ENCODE data around the gene MT1H. TPM values are rescaled to one million over a fixed set of nuclear protein-coding genes. Genes with fewer than 3 reads are reported as not detected.

The MT1H gene
- total and polyA plus RNA-seq, 2 of the 13 experiments (the other 11 are each of a cell fraction or from before 2014, with no cell fraction given): 0.60 TPM; not detected in 1

DNA sequence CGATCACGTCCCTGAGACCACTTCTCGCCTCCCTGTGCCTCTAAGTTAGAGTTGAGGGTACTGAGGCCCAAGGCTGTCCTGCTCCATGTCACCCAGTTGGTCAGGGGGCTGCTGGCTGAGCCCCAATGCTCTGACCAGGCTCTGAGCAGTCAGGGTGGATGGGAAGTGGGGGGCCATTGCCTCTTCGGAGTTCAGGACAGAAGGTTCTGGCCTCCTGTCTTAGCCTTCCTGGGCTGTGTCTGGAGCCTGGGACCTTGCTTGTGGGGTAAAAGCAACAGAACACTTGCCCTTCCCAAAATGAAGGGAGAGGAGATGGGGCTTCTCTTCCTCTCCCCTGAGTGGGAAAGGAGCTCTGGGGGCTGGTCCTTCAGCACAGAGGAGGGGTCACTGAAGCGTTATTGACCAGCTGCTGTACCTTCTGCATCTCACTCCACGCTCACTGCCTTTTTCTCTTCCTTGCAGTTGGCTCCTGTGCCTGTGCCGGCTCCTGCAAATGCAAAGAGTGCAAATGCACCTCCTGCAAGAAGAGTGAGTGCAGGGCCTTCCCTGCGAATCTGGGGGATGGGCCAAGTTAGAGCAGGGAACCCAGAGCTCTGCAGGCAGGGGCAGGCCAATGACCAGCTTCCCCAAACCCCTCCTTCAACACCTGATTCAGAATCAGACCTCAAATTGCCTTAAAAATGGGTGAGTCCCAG, 13.2 kb downstream of the MT1H start (continued):
- TF ChIP-seq ZNF224 (CRISPR knock-in tag; IDR thresholded peaks at IDR 0.05) (0 out of 2 replicates have a peak, but pooled peaks have one; percentile 46), RBM22 (optimal IDR thresholded peaks at IDR 0.05; ENCODE audit: low read length) (no peak), CBX5 (CRISPR knock-in tag; IDR thresholded peaks at IDR 0.05; ENCODE audit: borderline replicate concordance) (no peak), ZMYM3 (CRISPR knock-in tag; IDR thresholded peaks at IDR 0.05) (no peak), SP2 (CRISPR knock-in tag; IDR thresholded peaks at IDR 0.05) (no peak), ZNF556 (CRISPR knock-in tag; IDR thresholded peaks at IDR 0.05; ENCODE audit: borderline replicate concordance) (0 out of 2 replicates have a peak, but pooled peaks have one; percentile 19), ZNF607 (CRISPR knock-in tag; IDR thresholded peaks at IDR 0.05; ENCODE audit: borderline replicate concordance) (no peak), ZBTB1 (CRISPR knock-in tag; IDR thresholded peaks at IDR 0.05; ENCODE audit: borderline replicate concordance) (no peak), NONO (IDR thresholded peaks at IDR 0.05) (no peak), NONO (CRISPR knock-in tag; conservative IDR thresholded peaks at IDR 0.05) (no peak), KAT7 (CRISPR knock-in tag; IDR thresholded peaks at IDR 0.05; ENCODE audit: borderline replicate concordance) (no peak), MATR3 (CRISPR knock-in tag; IDR thresholded peaks at IDR 0.05) (no peak), ZNF782 (CRISPR knock-in tag; IDR thresholded peaks at IDR 0.05; ENCODE audit: borderline replicate concordance) (0 out of 2 replicates have a peak, but pooled peaks have one; percentile 5), ZMYM4 (CRISPR knock-in tag; IDR thresholded peaks at IDR 0.05) (no peak), THYN1 (CRISPR knock-in tag; IDR thresholded peaks at IDR 0.05; ENCODE audit: borderline replicate concordance, low read depth) (no peak), GABPB1 (CRISPR knock-in tag; IDR thresholded peaks at IDR 0.05) (no peak), PPARG (CRISPR knock-in tag; conservative IDR thresholded peaks at IDR 0.05) (no peak), ZNF501 (CRISPR knock-in tag; IDR thresholded peaks at IDR 0.05) (no peak), KDM5A (IDR thresholded peaks at IDR 0.05; ENCODE audit: borderline replicate concordance, low read length) (no peak), HNF4G (IDR thresholded peaks at IDR 0.05; ENCODE audit: borderline replicate concordance, low read depth, low read length) (no peak), HNF4G (CRISPR knock-in tag; IDR thresholded peaks at IDR 0.05; ENCODE audit: borderline replicate concordance, low read depth) (0 out of 2 replicates have a peak, but pooled peaks have one; percentile 14), GPN1 (CRISPR knock-in tag; IDR thresholded peaks at IDR 0.05; ENCODE audit: borderline replicate concordance) (no peak), ZFP36 (IDR thresholded peaks at IDR 0.05; ENCODE audit: borderline replicate concordance, low read depth, low read length, partially characterized antibody) (no peak)
- TF ChIP-seq, protein P1, sequence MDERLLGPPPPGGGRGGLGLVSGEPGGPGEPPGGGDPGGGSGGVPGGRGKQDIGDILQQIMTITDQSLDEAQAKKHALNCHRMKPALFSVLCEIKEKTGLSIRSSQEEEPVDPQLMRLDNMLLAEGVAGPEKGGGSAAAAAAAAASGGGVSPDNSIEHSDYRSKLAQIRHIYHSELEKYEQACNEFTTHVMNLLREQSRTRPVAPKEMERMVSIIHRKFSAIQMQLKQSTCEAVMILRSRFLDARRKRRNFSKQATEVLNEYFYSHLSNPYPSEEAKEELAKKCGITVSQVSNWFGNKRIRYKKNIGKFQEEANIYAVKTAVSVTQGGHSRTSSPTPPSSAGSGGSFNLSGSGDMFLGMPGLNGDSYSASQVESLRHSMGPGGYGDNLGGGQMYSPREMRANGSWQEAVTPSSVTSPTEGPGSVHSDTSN (CRISPR knock-in tag; IDR thresholded peaks at IDR 0.05): no peak
- TF ChIP-seq, protein P2, sequence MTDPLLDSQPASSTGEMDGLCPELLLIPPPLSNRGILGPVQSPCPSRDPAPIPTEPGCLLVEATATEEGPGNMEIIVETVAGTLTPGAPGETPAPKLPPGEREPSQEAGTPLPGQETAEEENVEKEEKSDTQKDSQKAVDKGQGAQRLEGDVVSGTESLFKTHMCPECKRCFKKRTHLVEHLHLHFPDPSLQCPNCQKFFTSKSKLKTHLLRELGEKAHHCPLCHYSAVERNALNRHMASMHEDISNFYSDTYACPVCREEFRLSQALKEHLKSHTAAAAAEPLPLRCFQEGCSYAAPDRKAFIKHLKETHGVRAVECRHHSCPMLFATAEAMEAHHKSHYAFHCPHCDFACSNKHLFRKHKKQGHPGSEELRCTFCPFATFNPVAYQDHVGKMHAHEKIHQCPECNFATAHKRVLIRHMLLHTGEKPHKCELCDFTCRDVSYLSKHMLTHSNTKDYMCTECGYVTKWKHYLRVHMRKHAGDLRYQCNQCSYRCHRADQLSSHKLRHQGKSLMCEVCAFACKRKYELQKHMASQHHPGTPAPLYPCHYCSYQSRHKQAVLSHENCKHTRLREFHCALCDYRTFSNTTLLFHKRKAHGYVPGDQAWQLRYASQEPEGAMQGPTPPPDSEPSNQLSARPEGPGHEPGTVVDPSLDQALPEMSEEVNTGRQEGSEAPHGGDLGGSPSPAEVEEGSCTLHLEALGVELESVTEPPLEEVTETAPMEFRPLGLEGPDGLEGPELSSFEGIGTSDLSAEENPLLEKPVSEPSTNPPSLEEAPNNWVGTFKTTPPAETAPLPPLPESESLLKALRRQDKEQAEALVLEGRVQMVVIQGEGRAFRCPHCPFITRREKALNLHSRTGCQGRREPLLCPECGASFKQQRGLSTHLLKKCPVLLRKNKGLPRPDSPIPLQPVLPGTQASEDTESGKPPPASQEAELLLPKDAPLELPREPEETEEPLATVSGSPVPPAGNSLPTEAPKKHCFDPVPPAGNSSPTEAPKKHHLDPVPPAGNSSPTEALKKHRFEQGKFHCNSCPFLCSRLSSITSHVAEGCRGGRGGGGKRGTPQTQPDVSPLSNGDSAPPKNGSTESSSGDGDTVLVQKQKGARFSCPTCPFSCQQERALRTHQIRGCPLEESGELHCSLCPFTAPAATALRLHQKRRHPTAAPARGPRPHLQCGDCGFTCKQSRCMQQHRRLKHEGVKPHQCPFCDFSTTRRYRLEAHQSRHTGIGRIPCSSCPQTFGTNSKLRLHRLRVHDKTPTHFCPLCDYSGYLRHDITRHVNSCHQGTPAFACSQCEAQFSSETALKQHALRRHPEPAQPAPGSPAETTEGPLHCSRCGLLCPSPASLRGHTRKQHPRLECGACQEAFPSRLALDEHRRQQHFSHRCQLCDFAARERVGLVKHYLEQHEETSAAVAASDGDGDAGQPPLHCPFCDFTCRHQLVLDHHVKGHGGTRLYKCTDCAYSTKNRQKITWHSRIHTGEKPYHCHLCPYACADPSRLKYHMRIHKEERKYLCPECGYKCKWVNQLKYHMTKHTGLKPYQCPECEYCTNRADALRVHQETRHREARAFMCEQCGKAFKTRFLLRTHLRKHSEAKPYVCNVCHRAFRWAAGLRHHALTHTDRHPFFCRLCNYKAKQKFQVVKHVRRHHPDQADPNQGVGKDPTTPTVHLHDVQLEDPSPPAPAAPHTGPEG (CRISPR knock-in tag; IDR thresholded peaks at IDR 0.05): no peak

Data from HepG2 (cell line).